Activated CD4-positive, alpha-beta memory T cell treated with anti-CD3 and anti-CD28 coated beads for 36 hours (primary cell): ENCODE measurements around the gene TAF3. TPM values are rescaled to one million over a fixed set of nuclear protein-coding genes. Genes with fewer than 3 reads are reported as not detected.
A peak's percentile ranks its signal among the peaks of the same experiment; 100 is the strongest.

Source experiments
- CTCF ChIA-PET: fragments of 350-600 bp; sonication (Branson Sonifier 250); formaldehyde crosslinking; loops from one replicate; lab custom pipeline; 2021; ENCODE audit warnings: antibody characterized with exemption, inconsistent platforms; lab: Charles Lee
- POLR2A ChIA-PET: fragments of 350-600 bp; sonication (Branson Sonifier 250); formaldehyde crosslinking; loops from one replicate; lab custom pipeline; 2021; ENCODE audit warnings: antibody characterized with exemption; lab: Charles Lee
- DNase-seq: peaks from one replicate; pipeline ENCODE4 v3.0.0-alpha.2; 2020
- H3K27ac Mint-ChIP-seq: one replicate; pipeline ENCODE4 v1.8.0; 2021; ENCODE audit warnings: mixed read lengths
- H3K27me3 Mint-ChIP-seq: one replicate; pipeline ENCODE4 v1.8.0; 2021; ENCODE audit warnings: mixed read lengths
- H3K36me3 Mint-ChIP-seq: one replicate; pipeline ENCODE4 v1.8.0; 2021; ENCODE audit warnings: mixed read lengths
- H3K4me1 Mint-ChIP-seq: one replicate; pipeline ENCODE4 v1.8.0; 2021; ENCODE audit warnings: low read depth, mixed read lengths
- H3K4me3 Mint-ChIP-seq: one replicate; pipeline ENCODE4 v1.8.0; 2021; ENCODE audit warnings: mild to moderate bottlenecking, mixed read lengths
- H3K9me3 Mint-ChIP-seq: one replicate; pipeline ENCODE4 v1.8.0; 2021; ENCODE audit warnings: mixed read lengths
- intact Hi-C: fragments of 100-400 bp; cut with micrococcal nuclease; formaldehyde crosslinking; loops from one replicate; pipeline ENCODE4 v1.15.1; 2023
- total RNA-seq, 2 experiments: library from RNA; stranded (reverse); gene quantifications; one replicate each; pipeline ENCODE4 v1.2.3, GENCODE V29; 2021

Gene TAF3
- total RNA-seq, 2 experiments from 2014 or later: 12.2 to 12.3 TPM

- intact Hi-C loops: loop anchor here (10.0 kb wide), 1 partner anchor 1994 kb away; no protein-coding TSS in a partner anchor
- Mint-ChIP-seq H3K4me3 (peak overlapping the region; percentile 48), H3K27ac (peak overlapping the region; percentile 24), H3K4me1 (peaks cover 62% of the 10 kb centered on the region), H3K27me3 (peaks cover 70% of the 10 kb centered on the region), H3K9me3 (no peaks in the 10 kb centered on the region), H3K36me3 (peaks cover 6% of the 10 kb centered on the region)
- DNase-seq: peak; percentile 71
- CTCF ChIA-PET: interaction anchor here (0.6 kb wide), 2 partner anchors 302 to 422 kb away, joined by 3 to 5 read pairs; no protein-coding TSS in a partner anchor
- POLR2A ChIA-PET: interaction anchor here (0.6 to 3.4 kb wide), 2 partner anchors 12 to 77 kb away, joined by 3 to 21 read pairs; no protein-coding TSS in a partner anchor
Measured at GRCh38 chr10:8048281-8049008, 230.1 kb downstream of the TAF3 start.

- Mint-ChIP-seq H3K9me3 (no peaks in the 10 kb centered on the region), H3K4me3 (peak overlapping the region; percentile 71), H3K36me3 (peaks cover 6% of the 10 kb centered on the region), H3K27me3 (peaks cover 62% of the 10 kb centered on the region), H3K27ac (peak overlapping the region; percentile 24), H3K4me1 (peaks cover 53% of the 10 kb centered on the region)
- peak; percentile 46 for DNase-seq
- intact Hi-C loops: loop anchor here (10.0 kb wide), 1 partner anchor 1994 kb away; no protein-coding TSS in a partner anchor
- ChIA-PET POLR2A (interaction anchor here (0.6 to 3.4 kb wide), 2 partner anchors 11 to 78 kb away, joined by 3 to 21 read pairs; no protein-coding TSS in a partner anchor), CTCF (interaction anchor here (0.7 to 1.3 kb wide), 2 partner anchors 11 to 153 kb away, joined by 4 read pairs; no protein-coding TSS in a partner anchor)
Measured at GRCh38 chr10:8049045-8049864, 230.9 kb downstream of the TAF3 start.

- DNase-seq: peak; percentile 27
- ChIA-PET CTCF (interaction anchor here (1.3 kb wide), 1 partner anchor 10 kb away, joined by 4 read pairs; no protein-coding TSS in a partner anchor), POLR2A (interaction anchor here (3.4 kb wide), 1 partner anchor 10 kb away, joined by 21 read pairs; no protein-coding TSS in a partner anchor)
- Mint-ChIP-seq H3K27me3 (peaks cover 55% of the 10 kb centered on the region), H3K4me1 (peaks cover 46% of the 10 kb centered on the region), H3K36me3 (peaks cover 9% of the 10 kb centered on the region), H3K4me3 (peak overlapping the region; percentile 71), H3K27ac (peak overlapping the region; percentile 45), H3K9me3 (no peaks in the 10 kb centered on the region)
- intact Hi-C loops: loop anchor here (2.0 to 10.0 kb wide), 8 partner anchors 13 to 1995 kb away; partner anchors contain the start of gene TAF3
Measured at GRCh38 chr10:8049865-8050555, 231.7 kb downstream of the TAF3 start.

GRCh38 chr10:8050556-8051108, 232.3 kb downstream of the TAF3 start:
- Mint-ChIP-seq H3K36me3 (peaks cover 14% of the 10 kb centered on the region), H3K4me3 (peak overlapping the region; percentile 71), H3K27me3 (peaks cover 49% of the 10 kb centered on the region), H3K27ac (peak overlapping the region; percentile 45), H3K4me1 (peaks cover 40% of the 10 kb centered on the region), H3K9me3 (no peaks in the 10 kb centered on the region)
- POLR2A ChIA-PET: interaction anchor here (0.6 to 3.4 kb wide), 3 partner anchors 9 to 263 kb away, joined by 3 to 21 read pairs (median 4); partner anchors contain the start of genes ATP5F1C and KIN
- DNase-seq: peak; percentile 45
- intact Hi-C loops: loop anchor here (2.0 to 10.0 kb wide), 7 partner anchors 14 to 1252 kb away; partner anchors contain the start of gene TAF3
- CTCF ChIA-PET: interaction anchor here (1.2 kb wide), 1 partner anchor 8 kb away, joined by 5 read pairs; no protein-coding TSS in a partner anchor

- intact Hi-C loops: loop anchor here (2.0 to 10.0 kb wide), 7 partner anchors 14 to 1251 kb away; partner anchors contain the start of gene TAF3
- Mint-ChIP-seq H3K4me1 (peaks cover 33% of the 10 kb centered on the region), H3K4me3 (peak overlapping the region; percentile 51), H3K27ac (no peak overlapping the region), H3K27me3 (peaks cover 43% of the 10 kb centered on the region), H3K36me3 (peaks cover 18% of the 10 kb centered on the region), H3K9me3 (no peaks in the 10 kb centered on the region)
- POLR2A ChIA-PET: interaction anchor here (0.6 to 3.4 kb wide), 3 partner anchors 9 to 263 kb away, joined by 3 to 21 read pairs (median 4); partner anchors contain the start of genes ATP5F1C and KIN
- CTCF ChIA-PET: interaction anchor here (1.2 kb wide), 1 partner anchor 9 kb away, joined by 5 read pairs; no protein-coding TSS in a partner anchor
- peak; percentile 29 for DNase-seq
Measured at GRCh38 chr10:8051109-8051821, 233.0 kb downstream of the TAF3 start.

- H3K4me3 Mint-ChIP-seq: peak overlapping the region; percentile 99
Measured at GRCh38 chr10:8051851-8052257, 233.5 kb downstream of the TAF3 start.

GRCh38 chr10:8052341-8052955, 234.1 kb downstream of the TAF3 start:
- intact Hi-C loops: loop anchor here (5.0 to 10.0 kb wide), 6 partner anchors 235 to 1250 kb away; partner anchors contain the start of gene TAF3
- CTCF ChIA-PET: interaction anchor here (0.6 to 1.9 kb wide), 9 partner anchors 9 to 867 kb away, joined by 3 to 7 read pairs (median 4); no protein-coding TSS in a partner anchor
- peaks cover 30% of the 10 kb centered on the region for H3K36me3 Mint-ChIP-seq
- H3K27me3 Mint-ChIP-seq: peaks cover 31% of the 10 kb centered on the region
- peak; percentile 53 for DNase-seq
- no peaks in the 10 kb centered on the region for H3K9me3 Mint-ChIP-seq
- peak overlapping the region; percentile 99 for H3K4me3 Mint-ChIP-seq
- peak overlapping the region; percentile 84 for H3K27ac Mint-ChIP-seq
- POLR2A ChIA-PET: interaction anchor here (0.7 kb wide), 1 partner anchor 670 kb away, joined by 4 read pairs; no protein-coding TSS in a partner anchor
- peaks cover 27% of the 10 kb centered on the region for H3K4me1 Mint-ChIP-seq

More at GRCh38 chr10:8051851-8052257, 233.5 kb downstream of the TAF3 start:
- DNase-seq: peak; percentile 44
- Mint-ChIP-seq H3K4me1 (peaks cover 30% of the 10 kb centered on the region), H3K36me3 (peaks cover 24% of the 10 kb centered on the region), H3K9me3 (no peaks in the 10 kb centered on the region), H3K27me3 (peaks cover 37% of the 10 kb centered on the region), H3K27ac (peak overlapping the region; percentile 84)
- CTCF ChIA-PET: interaction anchor here (0.7 to 1.4 kb wide), 4 partner anchors 10 to 868 kb away, joined by 3 to 7 read pairs (median 4); no protein-coding TSS in a partner anchor
- intact Hi-C loops: loop anchor here (2.0 to 10.0 kb wide), 7 partner anchors 15 to 1250 kb away; partner anchors contain the start of gene TAF3
- POLR2A ChIA-PET: no interaction called here

- intact Hi-C loops: loop anchor here (1.0 to 10.0 kb wide), 9 partner anchors 189 to 1249 kb away; partner anchors contain the start of gene TAF3
- peaks cover 27% of the 10 kb centered on the region for H3K4me1 Mint-ChIP-seq
- H3K9me3 Mint-ChIP-seq: no peaks in the 10 kb centered on the region
- ChIA-PET POLR2A (interaction anchor here (0.7 kb wide), 1 partner anchor 670 kb away, joined by 4 read pairs; no protein-coding TSS in a partner anchor), CTCF (interaction anchor here (0.6 to 1.9 kb wide), 7 partner anchors 8 to 350 kb away, joined by 3 to 7 read pairs (median 4); no protein-coding TSS in a partner anchor)
- peak overlapping the region; percentile 84 for H3K27ac Mint-ChIP-seq
- peak overlapping the region; percentile 99 for H3K4me3 Mint-ChIP-seq
- peaks cover 26% of the 10 kb centered on the region for H3K27me3 Mint-ChIP-seq
- no peak for DNase-seq
- peaks cover 35% of the 10 kb centered on the region for H3K36me3 Mint-ChIP-seq
Measured at GRCh38 chr10:8052956-8053445, 234.7 kb downstream of the TAF3 start.
